ENCODE measurements around the gene AQP12B.
"Not testable (repeated sequence)": the region's sequence is repeated elsewhere in the genome, so short reads cannot be mapped to it uniquely, and the experiment has no call there.

AQP12B gene

DNA sequence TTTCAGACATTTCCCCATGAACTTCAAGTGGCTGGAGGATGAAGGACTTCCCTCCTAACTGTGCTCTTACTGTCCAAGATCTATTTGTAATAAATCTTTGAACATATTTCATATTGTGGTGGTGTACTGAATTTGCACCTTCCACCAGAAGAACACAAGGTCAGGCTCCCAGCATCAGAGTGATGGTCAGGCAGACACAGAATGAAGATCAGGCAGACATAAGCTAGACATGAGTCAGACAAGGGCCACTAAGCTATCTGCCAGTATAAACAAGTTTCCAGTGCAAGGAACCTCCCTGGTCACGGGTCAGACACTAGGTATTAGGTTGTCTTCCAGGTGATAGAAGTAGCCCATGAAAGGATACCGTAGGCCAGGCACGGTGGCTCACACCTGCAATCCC lies 20.0 kb downstream of the AQP12B start:
- DNase-seq (ENCODE audit: low read depth) = no peak
- TF ChIP-seq, protein P1, sequence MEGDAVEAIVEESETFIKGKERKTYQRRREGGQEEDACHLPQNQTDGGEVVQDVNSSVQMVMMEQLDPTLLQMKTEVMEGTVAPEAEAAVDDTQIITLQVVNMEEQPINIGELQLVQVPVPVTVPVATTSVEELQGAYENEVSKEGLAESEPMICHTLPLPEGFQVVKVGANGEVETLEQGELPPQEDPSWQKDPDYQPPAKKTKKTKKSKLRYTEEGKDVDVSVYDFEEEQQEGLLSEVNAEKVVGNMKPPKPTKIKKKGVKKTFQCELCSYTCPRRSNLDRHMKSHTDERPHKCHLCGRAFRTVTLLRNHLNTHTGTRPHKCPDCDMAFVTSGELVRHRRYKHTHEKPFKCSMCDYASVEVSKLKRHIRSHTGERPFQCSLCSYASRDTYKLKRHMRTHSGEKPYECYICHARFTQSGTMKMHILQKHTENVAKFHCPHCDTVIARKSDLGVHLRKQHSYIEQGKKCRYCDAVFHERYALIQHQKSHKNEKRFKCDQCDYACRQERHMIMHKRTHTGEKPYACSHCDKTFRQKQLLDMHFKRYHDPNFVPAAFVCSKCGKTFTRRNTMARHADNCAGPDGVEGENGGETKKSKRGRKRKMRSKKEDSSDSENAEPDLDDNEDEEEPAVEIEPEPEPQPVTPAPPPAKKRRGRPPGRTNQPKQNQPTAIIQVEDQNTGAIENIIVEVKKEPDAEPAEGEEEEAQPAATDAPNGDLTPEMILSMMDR (IDR thresholded peaks at IDR 0.05; ENCODE audit: low read depth, low read length, missing control alignments) = no peak
- no peak overlapping the region for H3K4me3 ChIP-seq (ENCODE audit: low read depth, low read length)

DNA sequence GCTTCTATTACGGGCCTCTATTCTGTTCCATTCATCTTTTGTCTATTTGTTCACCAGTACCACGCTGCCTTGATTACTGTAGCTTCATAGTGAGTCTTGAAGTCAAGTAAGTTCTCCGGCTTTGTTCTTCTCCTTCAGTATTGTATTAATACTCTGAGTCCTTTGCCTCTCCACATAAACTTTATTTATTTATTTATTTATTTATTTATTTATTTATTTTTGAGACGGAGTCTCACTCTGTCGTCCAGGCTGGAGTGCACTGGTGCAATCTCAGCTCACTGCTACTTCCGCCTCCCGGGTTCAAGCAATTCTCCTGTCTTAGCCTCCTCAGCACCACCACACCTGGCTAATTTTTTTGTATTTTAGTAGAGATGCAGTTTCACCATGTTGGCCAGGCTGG lies 22.8 kb downstream of the AQP12B start:
- H3K4me3 ChIP-seq (ENCODE audit: low read depth, low read length); DNase-seq (ENCODE audit: low read depth): not testable (repeated sequence)

- DNase-seq (ENCODE audit: low read depth) = no peak
- no peak overlapping the region for H3K4me3 ChIP-seq (ENCODE audit: low read depth, low read length)
- TF ChIP-seq, protein P1 (IDR thresholded peaks at IDR 0.05; ENCODE audit: low read depth, low read length, missing control alignments) = no peak
These were observed 26.5 kb downstream of the AQP12B start for GRCh38 chr2:240655931-240656886.

DNA sequence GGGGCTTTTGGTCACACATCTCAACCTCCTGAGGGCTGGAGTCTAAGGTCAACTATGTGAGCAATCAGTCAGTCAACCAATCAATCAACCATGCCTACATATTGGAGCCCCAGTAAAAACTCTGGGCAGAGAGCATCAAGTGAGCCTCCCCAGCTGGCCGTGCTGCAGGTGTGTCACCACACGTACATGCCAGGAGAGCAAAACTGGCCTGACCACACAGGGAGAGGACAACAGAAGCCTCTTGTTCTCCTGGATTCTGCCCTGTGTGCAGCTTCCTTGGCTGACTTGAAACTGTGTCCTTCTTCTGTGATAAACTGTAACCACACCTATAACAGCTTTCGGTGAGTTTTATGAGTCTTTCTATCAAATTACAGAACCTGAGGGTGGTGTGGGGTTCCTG lies 31.5 kb downstream of the AQP12B start:
- H3K4me3 ChIP-seq (ENCODE audit: low read depth, low read length) = no peak overlapping the region
- TF ChIP-seq, protein P1 (IDR thresholded peaks at IDR 0.05; ENCODE audit: low read depth, low read length, missing control alignments) = no peak
- no peak for DNase-seq (ENCODE audit: low read depth)

GRCh38 chr2:240650254-240650965 lies 32.3 kb downstream of the AQP12B start:
- TF ChIP-seq, protein P1 (IDR thresholded peaks at IDR 0.05; ENCODE audit: low read depth, low read length, missing control alignments) = no peak
- no peak for DNase-seq (ENCODE audit: low read depth)

DNA sequence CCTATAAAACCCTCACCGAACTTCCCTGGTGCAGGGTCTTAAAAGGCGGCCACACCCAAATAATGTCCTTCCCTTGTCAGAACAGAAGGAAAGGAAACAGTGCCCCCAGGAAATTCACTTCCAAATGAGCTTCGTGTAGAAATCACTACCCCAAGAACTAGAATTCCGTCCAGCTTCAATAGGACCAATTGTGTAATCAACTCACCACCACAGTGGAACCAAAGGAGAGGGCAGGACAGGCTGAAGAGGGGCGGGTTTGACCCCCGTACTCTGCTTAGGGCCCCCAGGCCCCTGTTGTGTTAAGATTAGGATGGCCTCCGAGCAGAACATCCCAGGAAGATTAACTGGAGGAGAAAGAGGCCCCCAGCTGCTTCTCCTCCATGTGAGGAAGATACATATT lies 33.4 kb downstream of the AQP12B start:
- TF ChIP-seq, protein P1 (IDR thresholded peaks at IDR 0.05; ENCODE audit: low read depth, low read length, missing control alignments) = no peak
- H3K4me3 ChIP-seq (ENCODE audit: low read depth, low read length) = no peak overlapping the region
- DNase-seq (ENCODE audit: low read depth) = no peak

More at GRCh38 chr2:240650254-240650965, 32.3 kb downstream of the AQP12B start:
- no peak overlapping the region for H3K4me3 ChIP-seq (ENCODE audit: low read depth, low read length)

DNA sequence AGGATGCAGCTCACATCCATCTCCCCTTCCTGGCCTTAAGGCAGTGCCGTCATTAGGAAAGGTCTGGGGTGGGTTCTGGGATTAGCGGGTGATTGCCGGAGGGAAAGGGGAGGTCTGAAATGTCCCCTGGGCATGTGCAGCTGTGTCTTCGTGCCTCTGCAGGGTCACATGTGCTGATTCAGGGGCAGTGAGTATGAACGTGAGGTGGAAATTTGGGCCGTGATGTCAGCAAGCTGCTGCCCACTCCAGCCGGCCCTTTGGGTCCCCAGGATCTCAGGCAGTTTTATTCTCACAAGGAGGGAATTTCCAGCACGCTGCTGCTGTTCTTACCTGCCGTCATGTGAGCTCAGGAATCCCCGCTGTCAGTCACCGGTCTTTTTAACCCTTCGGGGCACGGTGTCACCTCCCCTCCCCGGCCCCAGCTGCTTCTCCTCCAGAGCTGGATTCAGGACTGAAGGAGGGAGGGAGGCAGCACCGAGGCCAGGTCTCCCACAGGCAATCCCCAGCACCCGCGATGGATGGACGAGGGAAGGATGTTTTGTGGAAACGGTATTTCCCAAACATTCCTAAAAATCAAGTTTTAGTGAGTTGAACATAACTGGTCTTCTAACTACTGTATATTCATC lies 33.9 kb downstream of the AQP12B start:
- DNase-seq (ENCODE audit: low read depth) = no peak
- no peak overlapping the region for H3K4me3 ChIP-seq (ENCODE audit: low read depth, low read length)
- TF ChIP-seq, protein P1 (IDR thresholded peaks at IDR 0.05; ENCODE audit: low read depth, low read length, missing control alignments) = no peak

All from GM12864 (cell line).